Activated B cell treated with CpG ODN at 0.5 μM for 24 hours (primary cell): ENCODE measurements around the gene SLC35F2. TPM values are rescaled to one million over a fixed set of nuclear protein-coding genes. Genes with fewer than 3 reads are reported as not detected.

Experiments used
- ATAC-seq: fragments of 200-7000 bp; cut with Tn5 transposase; one replicate; pipeline ENCODE4 v1.10.0; 2021; ENCODE audit warnings: low read depth, mild to moderate bottlenecking, moderate library complexity
- CTCF ChIA-PET: fragments of 350-600 bp; sonication (Branson Sonifier 250); formaldehyde crosslinking; loops from one replicate; lab custom pipeline; 2021; ENCODE audit warnings: antibody characterized with exemption; lab: Charles Lee
- POLR2A ChIA-PET: fragments of 350-600 bp; sonication (Branson Sonifier 250); formaldehyde crosslinking; loops from one replicate; lab custom pipeline; 2021; ENCODE audit warnings: antibody characterized with exemption; lab: Charles Lee
- DNase-seq: peaks from one replicate; pipeline ENCODE4 v3.0.0; 2022
- H3K27ac Mint-ChIP-seq: one replicate; pipeline ENCODE4 v1.8.0; 2020; ENCODE audit warnings: mixed read lengths
- H3K27me3 Mint-ChIP-seq: one replicate; pipeline ENCODE4 v1.8.0; 2021; ENCODE audit warnings: mixed read lengths
- H3K36me3 Mint-ChIP-seq: one replicate; pipeline ENCODE4 v1.8.0; 2021; ENCODE audit warnings: low read depth, mixed read lengths
- H3K4me1 Mint-ChIP-seq: one replicate; pipeline ENCODE4 v1.8.0; 2021; ENCODE audit warnings: mixed read lengths
- H3K4me3 Mint-ChIP-seq: one replicate; pipeline ENCODE4 v1.8.0; 2020; ENCODE audit warnings: mild to moderate bottlenecking, mixed read lengths
- H3K9me3 Mint-ChIP-seq: one replicate; pipeline ENCODE4 v1.8.0; 2020; ENCODE audit warnings: mixed read lengths
- CTCF ChIP-seq: fragments of 200-600 bp; IDR thresholded peaks from one replicate; pipeline ENCODE4 v1.8.0; 2022; ENCODE audit warnings: antibody characterized with exemption, mild to moderate bottlenecking
- intact Hi-C: fragments of 100-400 bp; cut with micrococcal nuclease; formaldehyde crosslinking; loops from one replicate; pipeline ENCODE4 v1.15.1; 2024
- total RNA-seq: library from RNA; stranded (reverse); gene quantifications from 2 replicates; pipeline ENCODE4 v1.2.3, GENCODE V29; 2022

The SLC35F2 gene
- total RNA-seq, 1 donor from 2014 or later: 21.9 TPM

GRCh38 chr11:107744736-107745135, 113.9 kb downstream of the SLC35F2 start:
- peaks cover 23% of the 10 kb centered on the region for H3K27me3 Mint-ChIP-seq
- no peak for DNase-seq
- no peak for TF ChIP-seq CTCF
- no peaks in the 10 kb centered on the region for H3K9me3 Mint-ChIP-seq
- ChIA-PET POLR2A (no interaction called here), CTCF (interaction anchor here (1.0 kb wide), 1 partner anchor 154 kb away, joined by 4 read pairs; no protein-coding TSS in a partner anchor)
- H3K36me3 Mint-ChIP-seq: no peaks in the 10 kb centered on the region
- intact Hi-C loops: no loop called here
- no peak for ATAC-seq
- no peaks in the 10 kb centered on the region for H3K4me1 Mint-ChIP-seq
- H3K27ac Mint-ChIP-seq: no peak overlapping the region
- no peak overlapping the region for H3K4me3 Mint-ChIP-seq

GRCh38 chr11:107743191-107743590, 115.4 kb downstream of the SLC35F2 start:
- CTCF ChIA-PET: no interaction called here
- H3K9me3 Mint-ChIP-seq: no peaks in the 10 kb centered on the region
- DNase-seq: no peak
- H3K27me3 Mint-ChIP-seq: peaks cover 24% of the 10 kb centered on the region
- no peak for TF ChIP-seq CTCF
- no peaks in the 10 kb centered on the region for H3K36me3 Mint-ChIP-seq
- ATAC-seq: no peak
- H3K27ac Mint-ChIP-seq: no peak overlapping the region
- no peak overlapping the region for H3K4me3 Mint-ChIP-seq
- POLR2A ChIA-PET: no interaction called here
- no peaks in the 10 kb centered on the region for H3K4me1 Mint-ChIP-seq
- intact Hi-C loops: no loop called here

- no peak overlapping the region for H3K27ac Mint-ChIP-seq
- DNase-seq (no peak), ATAC-seq (peak; percentile 28)
- no peaks in the 10 kb centered on the region for H3K9me3 Mint-ChIP-seq
- ChIA-PET POLR2A (no interaction called here), CTCF (interaction anchor here (1.0 to 1.1 kb wide), 2 partner anchors 30 to 164 kb away, joined by 3 read pairs; no protein-coding TSS in a partner anchor)
- TF ChIP-seq CTCF: no peak
- H3K27me3 Mint-ChIP-seq: peaks cover 22% of the 10 kb centered on the region
- no peaks in the 10 kb centered on the region for H3K36me3 Mint-ChIP-seq
- no peak overlapping the region for H3K4me3 Mint-ChIP-seq
- intact Hi-C loops: loop anchor here (1.0 kb wide), 1 partner anchor 157 kb away; no protein-coding TSS in a partner anchor
- no peaks in the 10 kb centered on the region for H3K4me1 Mint-ChIP-seq
Observed at GRCh38 chr11:107741044-107741823, 117.4 kb downstream of the SLC35F2 start.

Other genes with a start within 250 kb of the SLC35F2 start
- gene SLN, start 146.7 kb downstream of the SLC35F2 start, total RNA-seq: not detected in 2 replicates
- gene RAB39A, start 69.7 kb upstream of the SLC35F2 start, total RNA-seq: 3.6 and 4.1 TPM in 2 replicates
- 38.4 and 42.0 TPM in 2 replicates for gene CUL5, start 150.1 kb upstream of the SLC35F2 start, total RNA-seq